Renal cortical epithelial cell (primary cell): Measurements from ENCODE around the gene ACTL10. TPM values are rescaled to one million over a fixed set of nuclear protein-coding genes. Genes with fewer than 3 reads are reported as not detected.
"Not testable (repeated sequence)": the region's sequence is repeated elsewhere in the genome, so short reads cannot be mapped to it uniquely, and the experiment has no call there.

Experiments
- DNase-seq: peaks from one replicate; pipeline ENCODE4 v3.0.0-alpha.2; 2011; ENCODE audit warnings: low read depth
- total RNA-seq: library from RNA; depleted of rRNA; stranded (reverse); fragments of >200 nt; gene quantifications from 2 replicates; pipeline ENCODE4 v1.2.3, GENCODE V29; 2014

ACTL10 gene
- total RNA-seq: 2.8 and 4.2 TPM in 2 replicates

- peak; percentile 94 for DNase-seq
Measured at GRCh38 chr20:33666293-33667244, at the start of gene ACTL10. Gene ACTL10 (plus strand): TSS chr20:33666943. CDS start chr20:33667498, 555 bp downstream.

- DNase-seq: no peak
Measured at GRCh38 chr20:33621717-33622400, 44.9 kb upstream of the ACTL10 start.

- no peak for DNase-seq
Measured at GRCh38 chr20:33622705-33623365, 43.9 kb upstream of the ACTL10 start.

GRCh38 chr20:33624399-33624798, 42.3 kb upstream of the ACTL10 start:
- no peak for DNase-seq

DNA sequence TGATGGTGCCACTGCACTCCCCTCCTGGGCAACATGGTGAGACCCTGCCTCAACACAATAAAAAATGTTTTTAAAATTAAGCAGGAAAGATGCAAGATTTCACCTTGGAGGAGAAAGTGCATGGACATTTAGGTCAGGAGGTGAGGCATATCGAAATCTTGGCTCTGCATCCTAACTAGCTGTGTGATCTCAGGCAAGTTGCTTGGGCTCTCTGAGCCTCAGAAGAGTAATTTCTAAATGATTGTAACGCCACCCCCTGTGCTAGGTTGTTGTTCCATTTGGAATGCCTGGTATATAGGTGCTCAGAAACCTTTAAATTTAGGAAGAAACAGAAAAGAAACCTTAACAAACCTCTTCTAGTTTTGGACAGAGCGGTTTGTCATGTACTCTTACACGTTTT, 40.6 kb upstream of the ACTL10 start:
- DNase-seq: no peak

DNA sequence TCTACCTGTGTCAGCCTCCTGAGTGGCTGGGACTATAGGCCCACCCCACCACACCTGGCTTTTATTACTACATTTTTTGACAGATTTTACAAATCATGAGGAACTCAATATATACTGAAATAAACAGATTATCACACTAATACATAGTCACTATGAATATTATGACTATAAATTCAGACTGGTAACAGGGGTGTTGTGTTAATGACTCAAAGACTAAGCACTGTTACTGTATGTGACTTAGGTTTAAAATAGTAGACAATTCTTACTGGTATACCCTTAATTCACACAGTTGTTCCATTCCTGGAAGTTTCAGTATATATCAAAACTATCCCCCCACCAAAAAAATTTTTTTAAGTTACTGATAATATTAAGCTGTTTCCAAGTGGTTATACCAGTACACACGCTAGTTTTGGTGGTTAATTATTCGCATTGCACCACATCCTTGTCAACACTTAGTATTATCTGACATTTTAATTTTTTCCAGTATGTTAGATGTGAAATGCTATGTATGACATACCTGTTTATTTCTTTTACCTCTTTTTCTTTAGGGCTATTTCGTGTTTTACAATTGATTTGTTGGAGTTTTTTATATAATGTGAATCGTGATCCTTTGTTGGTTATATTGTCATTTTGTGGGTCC, 39.0 kb upstream of the ACTL10 start:
- no peak for DNase-seq

DNA sequence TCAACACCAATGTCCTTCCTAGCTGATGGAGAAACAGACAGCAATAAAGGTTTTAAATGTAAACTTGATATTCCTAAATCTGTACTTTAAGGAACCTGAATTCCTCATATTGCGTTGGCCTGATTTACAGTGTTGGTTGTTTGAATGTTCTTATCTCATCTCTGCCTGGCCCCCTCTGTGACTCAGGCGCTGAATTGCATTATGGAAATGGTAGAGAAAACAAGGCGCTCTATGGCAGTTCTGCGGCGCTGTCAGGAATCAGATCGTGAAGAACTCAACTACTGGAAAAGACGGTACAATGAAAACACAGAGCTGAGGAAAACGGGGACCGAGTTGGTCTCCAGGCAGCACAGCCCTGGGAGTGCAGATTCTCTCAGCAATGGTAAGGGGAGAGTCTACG, 37.2 kb upstream of the ACTL10 start:
- DNase-seq: no peak

- no peak for DNase-seq
Measured at GRCh38 chr20:33629979-33630378, 36.8 kb upstream of the ACTL10 start.

- DNase-seq: no peak
Measured at GRCh38 chr20:33630507-33630906, 36.2 kb upstream of the ACTL10 start.

DNA sequence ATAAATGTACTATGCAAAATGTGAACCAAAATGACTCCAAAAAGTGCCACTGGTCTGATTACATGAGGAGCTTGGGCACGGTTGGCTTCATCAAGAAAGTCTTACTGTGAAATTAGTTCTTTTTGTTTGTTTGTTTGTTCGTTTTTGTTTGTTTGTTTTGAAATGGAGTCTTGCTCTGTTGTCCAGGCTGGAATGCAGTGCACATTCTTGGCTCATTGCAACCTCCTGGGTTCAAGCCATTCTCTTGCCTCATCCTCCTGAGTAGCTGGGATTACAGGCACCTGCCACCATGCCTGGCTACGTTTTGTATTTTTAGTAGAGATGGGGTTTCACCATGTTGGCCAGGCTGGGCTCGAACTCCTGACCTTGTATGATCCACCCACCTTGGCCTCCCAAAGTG, 34.8 kb upstream of the ACTL10 start:
- DNase-seq: not testable (repeated sequence)

DNA sequence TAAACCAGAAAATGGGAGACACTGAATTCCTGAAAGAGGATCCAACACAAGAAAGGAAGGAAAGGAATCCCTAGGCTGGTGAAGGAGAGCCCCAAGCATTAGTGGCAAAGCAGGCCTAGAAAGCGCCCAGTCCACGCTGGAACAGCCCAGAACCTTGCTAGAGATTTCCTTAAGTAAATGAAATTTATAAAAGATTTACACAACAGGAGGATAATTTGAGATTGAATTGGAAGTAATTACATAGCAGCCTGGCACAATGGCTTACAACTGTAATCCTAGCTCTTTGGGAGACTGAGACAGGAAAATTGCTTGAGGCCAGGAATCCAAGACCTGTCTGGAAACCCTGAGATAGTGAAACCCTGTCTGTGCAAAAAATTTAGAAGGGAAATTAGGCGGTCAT, 31.4 kb upstream of the ACTL10 start:
- no peak for DNase-seq

DNA sequence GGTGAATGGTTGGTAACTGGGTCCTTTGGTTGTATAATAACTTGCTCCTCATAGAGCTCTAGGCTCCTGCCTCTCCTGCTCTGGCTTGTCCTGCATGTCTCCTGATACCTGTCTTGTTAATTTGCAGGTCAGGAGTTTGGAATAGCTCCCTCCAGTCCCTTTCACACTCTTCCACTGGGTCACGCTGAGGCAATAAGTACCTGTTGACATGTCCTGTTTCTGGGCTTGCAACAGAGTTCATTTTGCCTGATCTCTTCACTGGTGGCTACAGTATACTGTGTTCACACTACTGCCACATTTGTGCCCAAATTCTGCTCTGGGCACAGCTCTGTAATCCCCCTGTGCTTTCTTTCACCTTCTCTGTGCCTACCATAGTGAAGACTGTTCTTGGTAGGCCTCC, 30.0 kb upstream of the ACTL10 start:
- no peak for DNase-seq

- DNase-seq: no peak
Measured at GRCh38 chr20:33640287-33640686, 26.5 kb upstream of the ACTL10 start.

GRCh38 chr20:33644313-33645071, 22.3 kb upstream of the ACTL10 start:
- DNase-seq: no peak

GRCh38 chr20:33645072-33645358, 21.7 kb upstream of the ACTL10 start:
- DNase-seq: no peak

DNA sequence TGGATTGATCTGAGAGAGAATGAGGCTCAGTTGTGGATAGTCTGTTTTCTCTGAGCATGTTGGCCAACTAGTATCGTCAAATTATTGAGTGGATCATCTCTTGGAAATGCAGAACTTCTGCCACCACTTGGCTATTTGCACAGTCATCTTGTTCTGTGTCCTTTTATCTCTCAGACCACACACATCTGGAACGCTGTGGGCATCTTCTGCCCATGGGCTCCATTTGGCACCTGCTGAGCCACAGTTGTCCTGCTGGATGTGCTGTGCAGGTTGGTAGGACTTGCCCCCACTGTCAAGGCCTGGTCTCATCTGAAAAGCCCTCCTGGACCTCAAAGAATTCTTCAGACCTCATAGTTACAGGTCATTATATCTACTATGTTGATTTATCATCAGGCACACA, 21.3 kb upstream of the ACTL10 start:
- no peak for DNase-seq

DNA sequence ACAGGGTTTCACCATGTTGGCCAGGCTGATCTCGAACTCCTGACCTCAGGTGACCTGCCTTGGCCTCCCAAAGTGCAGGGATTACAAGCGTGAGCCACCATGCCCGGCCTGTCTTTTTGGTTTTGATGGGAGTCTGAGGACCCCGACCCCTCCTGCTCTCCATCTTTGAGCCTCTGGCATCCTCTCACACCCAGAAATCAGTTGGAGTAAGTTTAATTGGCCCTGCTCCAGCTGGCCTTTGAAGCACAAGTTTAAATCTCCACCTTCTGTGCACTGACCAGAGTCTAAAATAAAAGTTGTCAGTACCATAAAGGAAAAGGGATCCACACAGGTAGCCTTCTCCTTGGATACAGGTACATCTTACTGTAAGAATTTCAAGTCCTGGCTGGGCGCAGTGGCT, 20.6 kb upstream of the ACTL10 start:
- DNase-seq: no peak

DNA sequence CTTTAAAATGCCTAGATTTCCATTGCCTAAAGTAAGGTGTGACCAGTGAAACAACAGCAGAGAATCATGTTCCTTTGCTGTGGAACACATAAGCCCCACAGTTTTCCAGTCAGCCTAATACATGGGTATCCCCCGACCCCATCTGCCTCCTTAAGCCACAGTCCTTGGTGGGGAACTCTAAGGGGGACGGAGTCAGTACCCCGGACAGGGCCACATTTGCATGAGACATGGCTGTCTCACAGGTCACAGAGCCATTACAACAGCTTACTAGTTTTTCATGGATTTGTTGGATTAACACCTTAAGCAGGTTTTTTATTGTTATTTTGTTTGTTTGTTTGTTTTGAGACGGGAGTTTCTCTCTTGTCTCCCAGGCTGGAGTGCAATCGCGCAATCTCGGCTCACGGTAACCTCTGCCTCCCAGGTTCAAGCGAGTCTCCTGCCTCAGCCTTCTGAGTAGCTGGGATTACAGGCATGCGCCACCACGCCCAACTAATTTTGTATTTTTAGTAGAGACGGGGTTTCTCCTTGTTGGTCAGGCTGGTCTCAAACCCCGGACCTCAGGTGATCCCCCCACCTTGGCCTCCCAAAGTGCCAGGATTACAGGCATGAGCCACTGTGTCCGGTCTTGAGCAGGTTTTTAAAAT, 19.7 kb upstream of the ACTL10 start:
- DNase-seq: not testable (repeated sequence)

GRCh38 chr20:33647603-33648395, 18.9 kb upstream of the ACTL10 start:
- no peak for DNase-seq

DNA sequence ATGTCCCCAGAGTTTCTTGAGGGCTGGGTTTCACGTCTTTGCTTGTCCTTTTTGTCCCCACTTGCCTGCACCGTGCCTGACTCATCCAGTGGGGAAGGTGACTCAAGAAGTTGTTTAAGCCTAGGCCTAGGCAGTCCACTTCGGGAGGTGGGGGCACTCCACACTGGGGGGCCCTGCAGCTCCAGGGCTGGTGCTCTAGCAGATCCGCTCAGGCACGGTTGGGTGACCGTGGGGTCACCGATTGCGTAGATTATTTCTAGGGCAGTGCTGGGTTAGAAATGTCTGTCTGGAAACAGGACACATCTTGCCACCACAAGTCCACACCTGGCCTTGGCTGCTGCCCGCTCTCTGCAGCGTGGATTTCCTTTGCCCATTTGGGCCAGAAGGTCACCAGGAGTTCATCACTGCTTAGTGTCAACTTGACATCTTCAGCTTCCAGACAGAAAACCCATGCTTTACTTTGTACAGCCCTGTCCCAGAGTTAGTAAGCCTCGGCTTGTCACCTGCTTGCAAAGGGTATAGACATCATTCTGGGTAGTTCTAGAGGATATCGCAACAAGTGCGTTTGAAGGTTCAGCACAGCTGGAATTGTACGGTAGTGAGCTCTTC, 18.2 kb upstream of the ACTL10 start:
- no peak for DNase-seq
